GM12872 (cell line): ENCODE data around the gene RNF212.

Experiments
- CTCF ChIP-seq: IDR thresholded peaks from 3 replicates; pipeline ENCODE4 v1.5.1; 2011; ENCODE audit warnings: low read depth, mild to moderate bottlenecking, low read length, moderate library complexity; ENCODE audit not compliant: insufficient read depth

The RNF212 gene

GRCh38 chr4:1055721-1056590, 57.4 kb downstream of the RNF212 start:
- TF ChIP-seq CTCF, result no peak

DNA sequence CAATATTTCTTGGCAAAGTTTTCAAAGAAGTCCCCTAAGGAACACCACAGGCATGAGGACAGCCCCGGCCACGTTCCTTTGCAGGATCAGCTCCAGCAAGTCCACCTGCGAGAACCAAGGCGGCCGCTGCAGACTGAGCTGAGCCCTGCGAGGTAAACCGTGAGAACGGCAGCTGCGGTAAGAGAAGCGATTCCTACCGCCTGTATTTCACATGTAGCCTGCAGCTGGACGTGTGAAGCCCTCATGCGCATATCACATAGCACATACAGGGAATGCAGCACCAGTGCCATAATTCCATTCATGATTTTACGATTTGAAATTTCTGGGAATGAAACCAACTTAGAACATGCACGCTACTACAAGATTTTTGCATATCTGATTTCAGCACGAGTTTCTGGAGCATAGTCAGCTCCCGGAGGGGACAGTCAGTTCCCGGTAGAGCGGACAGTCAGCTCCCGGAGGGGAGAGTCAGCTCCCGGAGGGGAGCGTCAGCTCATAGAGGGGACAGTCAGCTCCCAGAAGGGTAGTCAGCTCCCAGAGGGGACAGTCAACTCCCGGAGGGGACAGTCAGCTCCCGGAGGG, 60.2 kb downstream of the RNF212 start:
- no peak for TF ChIP-seq CTCF

DNA sequence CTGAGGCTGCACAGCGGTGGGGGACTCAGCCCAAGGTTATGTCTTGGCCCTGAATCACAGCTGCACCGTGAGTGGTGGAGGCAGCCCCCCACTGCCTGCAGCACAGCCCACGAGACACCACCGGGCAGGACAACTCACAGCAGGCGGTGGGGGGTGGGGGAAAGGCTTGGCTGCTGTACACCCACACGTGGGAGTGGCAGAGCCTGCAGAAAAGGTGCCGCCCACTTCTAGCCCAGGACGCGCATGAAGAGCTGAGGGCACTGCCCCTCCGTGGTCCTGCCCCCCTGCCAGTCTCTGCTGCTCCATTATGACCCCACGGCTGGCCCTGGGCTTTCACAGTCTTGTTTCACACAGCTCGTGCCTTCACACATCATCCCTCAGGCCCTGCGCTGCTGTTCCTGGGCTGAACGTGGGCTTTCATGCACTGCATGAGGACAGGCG, 61.1 kb downstream of the RNF212 start:
- no peak for TF ChIP-seq CTCF

- no peak for TF ChIP-seq CTCF
Observed at GRCh38 chr4:1051472-1051871, 61.9 kb downstream of the RNF212 start.

- TF ChIP-seq CTCF, result no peak
Observed at GRCh38 chr4:1050486-1051213, 62.7 kb downstream of the RNF212 start.

- no peak for TF ChIP-seq CTCF
Observed at GRCh38 chr4:1049591-1049905, 63.8 kb downstream of the RNF212 start.
